Measurements from ENCODE around the gene DLG2.

Gene DLG2

GRCh38 chr11:85541683-85542082, 85.5 kb downstream of the DLG2 start:
- no peak for DNase-seq

GRCh38 chr11:85540635-85541205, 86.4 kb downstream of the DLG2 start:
- no peak for DNase-seq

GRCh38 chr11:85540181-85540580, 87.0 kb downstream of the DLG2 start:
- DNase-seq = no peak

- DNase-seq = no peak
Measured at GRCh38 chr11:85539740-85540139, 87.4 kb downstream of the DLG2 start.

- no peak for DNase-seq
Measured at GRCh38 chr11:85539029-85539689, 88.0 kb downstream of the DLG2 start.

- DNase-seq = no peak
Measured at GRCh38 chr11:85536438-85536837, 90.7 kb downstream of the DLG2 start.

GRCh38 chr11:85534806-85535205, 92.3 kb downstream of the DLG2 start:
- no peak for DNase-seq

GRCh38 chr11:85531191-85531897, 95.8 kb downstream of the DLG2 start:
- DNase-seq = no peak

GRCh38 chr11:85530634-85531033, 96.5 kb downstream of the DLG2 start:
- no peak for DNase-seq

GRCh38 chr11:85526564-85526963, 100.6 kb downstream of the DLG2 start:
- no peak for DNase-seq

- DNase-seq = no peak
Measured at GRCh38 chr11:85525686-85526085, 101.5 kb downstream of the DLG2 start.

- no peak for DNase-seq
Measured at GRCh38 chr11:85517272-85517671, 109.9 kb downstream of the DLG2 start.

GRCh38 chr11:85495918-85496317, 131.2 kb downstream of the DLG2 start:
- DNase-seq = no peak

GRCh38 chr11:85494396-85494795, 132.7 kb downstream of the DLG2 start:
- no peak for DNase-seq

GRCh38 chr11:85485902-85486301, 141.2 kb downstream of the DLG2 start:
- DNase-seq = no peak

- DNase-seq = no peak
Measured at GRCh38 chr11:85483861-85484260, 143.3 kb downstream of the DLG2 start.

GRCh38 chr11:85481862-85482261, 145.3 kb downstream of the DLG2 start:
- DNase-seq = no peak

GRCh38 chr11:85475660-85476517, 151.3 kb downstream of the DLG2 start:
- no peak for DNase-seq

GRCh38 chr11:85472953-85473352, 154.2 kb downstream of the DLG2 start:
- DNase-seq = no peak

GRCh38 chr11:85464283-85464682, 162.9 kb downstream of the DLG2 start:
- no peak for DNase-seq

- DNase-seq = no peak
Measured at GRCh38 chr11:85459304-85459703, 167.8 kb downstream of the DLG2 start.

GRCh38 chr11:85444479-85444878, 182.7 kb downstream of the DLG2 start:
- no peak for DNase-seq

GRCh38 chr11:85440273-85440672, 186.9 kb downstream of the DLG2 start:
- DNase-seq = no peak
